ENCODE measurements around the gene TNNI3. TPM values are rescaled to one million over a fixed set of nuclear protein-coding genes. Genes with fewer than 3 reads are reported as not detected.

The TNNI3 gene
- total and polyA plus RNA-seq, 9 of the 15 experiments (the other 6 are each of a cell fraction or from before 2014, with no cell fraction given) = 4.7 to 158 (median 42.0) TPM

DNA sequence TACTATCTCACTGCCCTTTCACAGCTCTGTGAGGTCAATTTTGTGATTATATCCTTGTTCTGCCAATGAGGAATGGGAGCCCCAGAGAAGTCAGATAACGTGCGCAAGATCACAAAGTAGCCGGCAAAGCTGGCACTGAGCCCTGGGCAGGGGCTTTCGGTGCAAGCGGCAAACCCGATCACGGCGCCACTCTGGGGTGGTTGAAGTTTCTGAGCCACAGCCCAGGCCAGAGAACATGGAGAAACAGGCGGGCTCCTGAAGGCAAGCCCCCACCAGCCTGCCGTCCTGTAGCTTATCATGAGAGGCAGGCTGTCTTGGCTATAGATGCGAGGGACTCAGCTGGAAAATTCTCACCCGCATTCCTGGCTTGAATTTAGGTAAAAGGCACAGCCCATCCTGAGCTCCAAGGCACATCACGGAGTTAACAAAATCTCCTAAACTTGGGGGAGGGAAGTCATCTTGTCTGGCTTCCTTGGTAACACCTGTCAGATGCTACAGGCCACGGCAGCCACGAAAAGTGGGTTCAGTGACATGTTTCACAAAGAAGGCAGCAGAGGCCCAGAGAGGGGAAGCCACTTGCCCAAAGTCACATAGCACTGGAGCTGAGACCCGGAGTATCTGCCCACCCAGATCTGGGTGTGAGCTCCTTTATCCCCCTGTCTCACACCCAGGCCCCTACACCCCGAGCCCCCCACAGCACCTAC lies 21.0 kb downstream of the TNNI3 start:
- Histone ChIP-seq H3K9ac (ENCODE audit: insufficient read depth in 1 of 2, low read depth in 2 of 2, low read length in 2 of 2) (peak overlapping the region in 1 of 2 experiments; percentile 60; a peak in 1 of 4 replicates), H3K9me3 (replicated peaks; ENCODE audit: control insufficient read depth, insufficient read depth, low read depth, low read length) (no peaks in the 10 kb centered on the region), H3K79me2 (ENCODE audit: control insufficient read depth, insufficient read depth, low read length) (no peaks in the 10 kb centered on the region), H3K4me2 (ENCODE audit: insufficient read depth, low read length) (no peak overlapping the region), H3K27me3 (ENCODE audit: control insufficient read depth in 2 of 2, insufficient read depth in 2 of 2, low read length in 2 of 2) (no peaks in the 10 kb centered on the region), H3K27ac (ENCODE audit: extremely low read depth, low read depth, low read length) (no peak overlapping the region), H4K20me1 (replicated peaks; ENCODE audit: control insufficient read depth, insufficient read depth, low read length) (no peaks in the 10 kb centered on the region), H2AFZ (ENCODE audit: low read depth, low read length) (no peak overlapping the region), H3K4me1 (replicated peaks in 1 of 2; ENCODE audit: control insufficient read depth in 2 of 2, insufficient read depth in 2 of 2, low read length in 2 of 2) (peaks cover 0 to 24% of the 10 kb centered on the region in 2 experiments; a peak in 2 of 5 replicates), H3K4me3 (no peak overlapping the region), H3K36me3 (ENCODE audit: control insufficient read depth, insufficient read depth, low read length) (peaks cover 61% of the 10 kb centered on the region), H3K9me1 (ENCODE audit: control insufficient read depth, insufficient read depth, low read length) (no peaks in the 10 kb centered on the region)
- ATAC-seq (no peak), DNase-seq (ENCODE audit: extremely low read depth in 1 of 4, low spot score in 3 of 4) (no peak), FAIRE-seq (no peak)
- ChIA-PET POLR2A (interaction anchor here (1.0 to 1.6 kb wide), 2 partner anchors 10 to 23 kb away, joined by 3 to 4 read pairs; no protein-coding TSS in a partner anchor), CTCF (ENCODE audit: low intra/inter-chr PET ratio) (interaction anchor here (0.5 kb wide), 1 partner anchor 165 kb away, joined by 3 read pairs; no protein-coding TSS in a partner anchor)
- 88% methylated on average over 16 of the region's 17 CpGs for WGBS (ENCODE audit: insufficient coverage, low coverage, missing lambda C conversion rate)
- TF ChIP-seq ZNF280B (CRISPR knock-in tag; IDR thresholded peaks at IDR 0.05) = no peak
- TF ChIP-seq ZNF146 (CRISPR knock-in tag; IDR thresholded peaks at IDR 0.05; ENCODE audit: unreplicated experiment) = no peak
- no peak for TF ChIP-seq FOXK2 (conservative IDR thresholded peaks at IDR 0.05 in 1 of 2, IDR thresholded peaks at IDR 0.05 in 1 of 2; ENCODE audit: low read depth in 2 of 2)
- no peak for TF ChIP-seq CHD2 (IDR thresholded peaks at IDR 0.05; ENCODE audit: low read depth, low read length)
- TF ChIP-seq, protein P1, sequence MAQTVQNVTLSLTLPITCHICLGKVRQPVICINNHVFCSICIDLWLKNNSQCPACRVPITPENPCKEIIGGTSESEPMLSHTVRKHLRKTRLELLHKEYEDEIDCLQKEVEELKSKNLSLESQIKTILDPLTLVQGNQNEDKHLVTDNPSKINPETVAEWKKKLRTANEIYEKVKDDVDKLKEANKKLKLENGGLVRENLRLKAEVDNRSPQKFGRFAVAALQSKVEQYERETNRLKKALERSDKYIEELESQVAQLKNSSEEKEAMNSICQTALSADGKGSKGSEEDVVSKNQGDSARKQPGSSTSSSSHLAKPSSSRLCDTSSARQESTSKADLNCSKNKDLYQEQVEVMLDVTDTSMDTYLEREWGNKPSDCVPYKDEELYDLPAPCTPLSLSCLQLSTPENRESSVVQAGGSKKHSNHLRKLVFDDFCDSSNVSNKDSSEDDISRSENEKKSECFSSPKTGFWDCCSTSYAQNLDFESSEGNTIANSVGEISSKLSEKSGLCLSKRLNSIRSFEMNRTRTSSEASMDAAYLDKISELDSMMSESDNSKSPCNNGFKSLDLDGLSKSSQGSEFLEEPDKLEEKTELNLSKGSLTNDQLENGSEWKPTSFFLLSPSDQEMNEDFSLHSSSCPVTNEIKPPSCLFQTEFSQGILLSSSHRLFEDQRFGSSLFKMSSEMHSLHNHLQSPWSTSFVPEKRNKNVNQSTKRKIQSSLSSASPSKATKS (CRISPR knock-in tag; IDR thresholded peaks at IDR 0.05) = no peak
- TF ChIP-seq, protein P2, sequence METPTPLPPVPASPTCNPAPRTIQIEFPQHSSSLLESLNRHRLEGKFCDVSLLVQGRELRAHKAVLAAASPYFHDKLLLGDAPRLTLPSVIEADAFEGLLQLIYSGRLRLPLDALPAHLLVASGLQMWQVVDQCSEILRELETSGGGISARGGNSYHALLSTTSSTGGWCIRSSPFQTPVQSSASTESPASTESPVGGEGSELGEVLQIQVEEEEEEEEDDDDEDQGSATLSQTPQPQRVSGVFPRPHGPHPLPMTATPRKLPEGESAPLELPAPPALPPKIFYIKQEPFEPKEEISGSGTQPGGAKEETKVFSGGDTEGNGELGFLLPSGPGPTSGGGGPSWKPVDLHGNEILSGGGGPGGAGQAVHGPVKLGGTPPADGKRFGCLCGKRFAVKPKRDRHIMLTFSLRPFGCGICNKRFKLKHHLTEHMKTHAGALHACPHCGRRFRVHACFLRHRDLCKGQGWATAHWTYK (CRISPR knock-in tag; IDR thresholded peaks at IDR 0.05) = peak; percentile 80; the same call in 1 of the 2 replicates
- no peak for TF ChIP-seq HMGN3 (IDR thresholded peaks at IDR 0.05; ENCODE audit: borderline replicate concordance, extremely low read depth, insufficient read length, low read depth, low read length)
- in situ Hi-C loops (cut with MboI) = loop anchor here (25.0 kb wide), 1 partner anchor 501 kb away; the partner anchor contains the start of genes CCDC106, ZNF580 and ZNF581
- intact Hi-C loops (cut with micrococcal nuclease) = no loop called here
- BruUV-seq (replicated peaks) = no TSS peak
